Mucosa of stomach (tissue), 1 donor: ENCODE data around the gene IFIT1B.

Experiments used
- H3K27me3 ChIP-seq: one replicate; pipeline ENCODE4 v1.7.0; 2013; ENCODE audit warnings: mild to moderate bottlenecking, low read length; ENCODE audit not compliant: control insufficient read depth, insufficient read depth
- H3K36me3 ChIP-seq: one replicate; pipeline ENCODE4 v1.7.0; 2013; ENCODE audit warnings: low read length; ENCODE audit not compliant: control insufficient read depth, insufficient read depth
- H3K4me1 ChIP-seq: one replicate; pipeline ENCODE4 v1.7.0; 2013; ENCODE audit warnings: mild to moderate bottlenecking, low read length; ENCODE audit not compliant: control insufficient read depth, insufficient read depth
- H3K4me3 ChIP-seq: one replicate; pipeline ENCODE4 v1.7.0; 2013; ENCODE audit warnings: low read length
- H3K9ac ChIP-seq: one replicate; pipeline ENCODE4 v1.7.0; 2013; ENCODE audit warnings: mild to moderate bottlenecking, low read length, moderate library complexity
- H3K9me3 ChIP-seq: one replicate; pipeline ENCODE4 v1.7.0; 2013; ENCODE audit warnings: mild to moderate bottlenecking, low read length, moderate library complexity; ENCODE audit not compliant: control insufficient read depth
- donor health status: Pancreatic carcinoma.

The IFIT1B gene

GRCh38 chr10:89427629-89428028, 49.8 kb downstream of the IFIT1B start:
- Histone ChIP-seq H3K9me3 (no peaks in the 10 kb centered on the region), H3K36me3 (no peaks in the 10 kb centered on the region), H3K9ac (no peak overlapping the region), H3K4me1 (no peaks in the 10 kb centered on the region), H3K27me3 (no peaks in the 10 kb centered on the region), H3K4me3 (no peak overlapping the region)

GRCh38 chr10:89428877-89429276, 51.0 kb downstream of the IFIT1B start:
- H3K4me3 ChIP-seq = no peak overlapping the region

GRCh38 chr10:89431977-89432376, 54.1 kb downstream of the IFIT1B start:
- no peaks in the 10 kb centered on the region for H3K9me3 ChIP-seq
- no peaks in the 10 kb centered on the region for H3K4me1 ChIP-seq
- H3K9ac ChIP-seq = no peak overlapping the region
- no peak overlapping the region for H3K4me3 ChIP-seq
- no peaks in the 10 kb centered on the region for H3K36me3 ChIP-seq
- no peaks in the 10 kb centered on the region for H3K27me3 ChIP-seq

More at GRCh38 chr10:89428877-89429276, 51.0 kb downstream of the IFIT1B start:
- Histone ChIP-seq H3K4me1 (no peaks in the 10 kb centered on the region), H3K9ac (no peak overlapping the region), H3K9me3 (no peaks in the 10 kb centered on the region), H3K36me3 (no peaks in the 10 kb centered on the region), H3K27me3 (no peaks in the 10 kb centered on the region)
